Measurements from ENCODE around the gene MAT1A.
"Not testable (repeated sequence)": the region's sequence is repeated elsewhere in the genome, so short reads cannot be mapped to it uniquely, and the experiment has no call there.

Gene MAT1A

DNA sequence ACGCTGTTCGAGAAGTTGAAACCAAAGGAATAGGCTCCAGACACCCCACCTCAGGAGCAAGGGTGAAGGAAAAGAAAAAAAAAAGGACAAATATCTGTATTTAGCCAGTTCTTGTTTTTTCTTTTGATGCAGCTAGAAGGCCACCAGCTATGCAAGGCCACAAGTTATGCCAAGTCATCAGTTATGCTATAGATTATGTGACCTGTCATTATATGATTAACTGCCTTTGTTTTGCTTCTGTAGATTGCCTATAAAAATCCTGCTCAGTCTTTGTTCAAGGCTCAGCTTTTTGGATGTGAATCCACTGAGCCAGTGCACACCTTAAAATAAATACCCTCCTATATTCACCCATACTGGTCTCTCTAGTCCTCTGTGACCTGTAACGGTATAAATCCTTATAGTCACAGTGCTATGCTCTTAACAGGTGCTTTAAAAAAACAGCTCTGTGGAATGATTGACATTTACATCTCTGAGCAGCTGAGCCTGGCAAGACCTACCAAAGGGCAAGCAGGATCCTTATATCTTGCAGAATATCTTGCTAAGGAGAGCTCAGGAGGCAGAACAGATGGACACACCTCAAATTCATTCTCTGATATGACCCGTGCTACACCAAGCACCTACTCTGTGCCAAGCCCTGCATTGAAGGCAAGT lies 20.4 kb downstream of the MAT1A start:
- DNase-seq, result no peak
- intact Hi-C loops (cut with DNase I), result no loop called here

DNA sequence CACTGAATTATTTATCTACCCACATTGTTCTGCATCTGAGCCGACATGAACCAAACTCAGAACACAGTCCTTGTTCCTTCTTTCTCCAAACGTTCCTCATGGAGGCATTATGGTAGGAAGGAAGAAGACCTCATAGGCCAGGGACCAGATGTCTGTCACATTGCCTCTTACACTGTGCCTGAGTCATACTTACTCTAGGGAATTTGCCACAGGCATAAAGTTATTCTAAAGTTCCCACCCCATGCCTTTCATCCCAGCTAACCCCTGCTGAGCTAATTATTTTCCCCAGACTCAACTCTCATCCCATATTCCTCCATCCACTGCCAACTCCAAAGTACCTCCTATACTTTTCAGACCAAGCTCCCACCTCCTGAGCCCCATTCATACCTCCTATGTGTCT lies 21.2 kb downstream of the MAT1A start:
- intact Hi-C loops (cut with DNase I), result no loop called here
- no peak for DNase-seq

GRCh38 chr10:80266513-80266863 lies 23.0 kb downstream of the MAT1A start:
- intact Hi-C loops (cut with DNase I), result no loop called here
- no peak for DNase-seq

DNA sequence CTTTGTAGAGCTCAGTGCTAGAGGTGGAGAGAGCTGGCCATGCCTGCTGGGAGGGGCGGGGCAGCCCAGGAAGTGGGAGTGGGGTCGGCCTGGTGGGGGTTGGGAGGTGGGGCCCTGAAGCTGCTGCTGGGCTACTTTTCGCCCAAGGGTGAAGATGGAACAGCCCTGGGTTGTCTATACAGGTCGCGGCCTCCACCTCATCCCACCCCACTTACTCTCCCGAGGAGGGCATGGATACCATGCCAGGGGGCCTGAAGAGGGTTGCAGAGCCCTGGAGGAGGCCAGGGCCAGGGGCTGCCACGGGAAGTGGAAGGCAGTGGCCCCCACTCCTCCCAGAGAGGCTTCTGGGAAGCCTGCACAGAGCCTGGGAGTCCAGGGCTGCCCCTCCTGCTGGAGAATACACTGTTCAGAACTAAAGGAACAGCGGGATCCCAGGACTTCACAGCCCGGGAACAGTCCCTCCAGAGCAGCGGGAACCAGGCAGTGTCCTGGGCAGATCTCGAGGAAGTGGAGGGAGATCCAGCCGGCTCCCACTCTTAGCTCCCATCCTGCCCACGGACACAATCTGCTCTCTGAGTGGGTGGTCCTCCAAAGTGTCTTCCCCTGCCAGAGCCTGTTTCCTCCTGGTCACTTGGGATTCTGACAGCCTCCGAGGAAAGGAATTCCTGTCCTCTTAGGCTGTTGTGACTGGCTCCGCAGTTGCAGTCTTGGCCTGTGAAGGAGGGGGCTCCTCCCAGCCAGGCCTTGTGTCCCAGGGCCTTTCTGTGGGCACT lies 23.5 kb downstream of the MAT1A start:
- no peak for DNase-seq
- intact Hi-C loops (cut with DNase I), result no loop called here

DNA sequence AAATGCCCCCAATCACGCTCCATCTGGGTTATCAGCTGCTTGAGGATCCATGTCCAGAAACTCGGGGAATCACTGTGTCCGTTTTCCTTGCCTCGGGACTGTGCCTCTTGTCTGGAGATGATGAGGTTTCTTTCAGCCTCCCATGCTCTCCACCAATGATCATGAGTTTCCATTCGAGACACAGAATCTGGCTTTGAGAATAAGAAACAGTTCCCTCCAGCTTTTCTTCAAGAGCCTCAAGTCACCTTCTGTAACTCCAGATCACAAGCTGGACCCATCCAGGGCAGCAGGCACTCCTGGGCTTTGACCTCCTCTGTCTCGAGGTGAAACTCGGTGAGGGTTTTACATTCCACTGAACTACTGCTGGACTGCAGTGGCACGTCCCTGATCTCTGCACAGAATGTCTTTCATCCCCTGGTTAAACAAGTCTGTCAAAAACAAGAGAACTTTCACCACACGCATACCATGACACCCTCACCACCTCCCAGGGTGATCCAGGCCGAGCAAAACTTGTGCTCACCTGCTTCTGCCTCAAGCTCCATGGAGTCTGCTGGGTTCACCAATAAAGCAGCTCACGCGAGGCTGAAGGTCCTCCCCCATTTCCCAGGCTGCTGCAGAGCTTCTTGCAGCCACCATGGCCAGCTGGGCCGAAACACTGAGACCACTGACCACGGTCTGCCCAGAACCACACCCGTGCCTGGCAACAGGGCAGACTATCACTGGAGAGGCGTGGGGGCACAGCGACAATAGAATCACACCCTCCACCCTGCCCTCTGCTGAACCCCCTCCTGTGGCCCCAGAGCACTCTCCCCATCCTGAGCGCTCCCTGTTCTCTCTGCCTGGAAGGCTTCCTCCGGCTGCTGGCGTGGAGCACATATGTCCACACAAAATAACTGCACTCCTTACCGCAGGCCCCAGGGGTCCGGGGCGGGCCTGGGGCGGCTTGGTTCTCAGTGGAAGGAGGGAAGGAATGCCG lies 25.1 kb downstream of the MAT1A start:
- intact Hi-C loops (cut with DNase I), result no loop called here
- no peak for DNase-seq

- DNase-seq, result no peak
- intact Hi-C loops (cut with DNase I), result no loop called here
Measured at GRCh38 chr10:80261316-80262030, 28.0 kb downstream of the MAT1A start.

GRCh38 chr10:80260295-80261243 lies 28.9 kb downstream of the MAT1A start:
- peak in 19 of 42 donors; percentile 7 to 73 (median 34) for DNase-seq
- intact Hi-C loops (cut with DNase I), result no loop called here

DNA sequence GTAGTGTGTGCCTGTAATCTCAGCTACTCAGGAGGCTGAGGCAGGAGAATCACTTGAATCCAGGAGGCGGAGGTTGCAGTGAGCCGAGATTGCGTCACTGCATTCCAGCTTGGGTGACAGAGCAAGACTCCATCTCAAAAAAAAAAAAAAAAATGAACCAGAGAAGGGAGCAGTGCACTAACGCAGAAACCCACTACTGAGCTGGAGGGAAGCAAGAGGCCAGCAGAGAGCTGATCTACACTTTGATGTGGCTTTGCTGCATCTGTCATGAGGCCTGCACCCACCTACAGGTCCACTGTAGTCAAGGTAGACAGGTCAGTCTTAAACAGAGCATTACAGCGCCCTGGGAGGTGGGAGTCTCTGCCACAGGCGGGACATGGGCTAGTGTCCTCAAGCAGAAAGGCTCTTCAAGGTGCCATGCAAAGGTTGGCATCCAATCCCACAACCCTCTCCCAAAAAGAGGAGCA lies 30.0 kb downstream of the MAT1A start:
- no peak for DNase-seq

DNA sequence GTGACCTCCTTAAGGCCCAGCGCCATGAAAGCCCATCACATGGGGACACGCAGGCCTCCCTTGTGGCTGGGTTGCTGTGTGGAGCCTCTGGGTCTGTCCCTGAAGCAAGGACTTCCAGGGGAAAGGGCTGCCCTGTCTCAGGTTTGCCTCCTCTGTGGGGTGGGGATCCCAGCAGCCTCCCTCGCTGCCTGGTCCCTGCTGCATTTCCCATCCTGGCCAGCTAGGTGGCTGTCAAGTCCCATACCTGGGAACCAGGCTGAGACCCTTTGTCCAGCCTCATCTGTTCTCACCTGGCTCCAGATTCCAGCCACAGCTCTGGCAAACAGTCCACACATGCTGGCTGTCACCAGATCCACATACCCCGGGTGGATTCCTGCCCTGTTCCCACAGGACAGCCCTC lies 32.7 kb downstream of the MAT1A start:
- intact Hi-C loops (cut with DNase I), result not testable (repeated sequence)
- peak in 4 of 42 donors; percentile 10 to 28 (median 20) for DNase-seq

More for the DNA sequence above, 30.0 kb downstream of the MAT1A start:
- intact Hi-C loops (cut with DNase I), result no loop called here

GRCh38 chr10:80254726-80255125 lies 34.7 kb downstream of the MAT1A start:
- DNase-seq; intact Hi-C loops (cut with DNase I): not testable (repeated sequence)

- intact Hi-C loops (cut with DNase I); DNase-seq: not testable (repeated sequence)
Measured at GRCh38 chr10:80253963-80254271, 35.5 kb downstream of the MAT1A start.

DNA sequence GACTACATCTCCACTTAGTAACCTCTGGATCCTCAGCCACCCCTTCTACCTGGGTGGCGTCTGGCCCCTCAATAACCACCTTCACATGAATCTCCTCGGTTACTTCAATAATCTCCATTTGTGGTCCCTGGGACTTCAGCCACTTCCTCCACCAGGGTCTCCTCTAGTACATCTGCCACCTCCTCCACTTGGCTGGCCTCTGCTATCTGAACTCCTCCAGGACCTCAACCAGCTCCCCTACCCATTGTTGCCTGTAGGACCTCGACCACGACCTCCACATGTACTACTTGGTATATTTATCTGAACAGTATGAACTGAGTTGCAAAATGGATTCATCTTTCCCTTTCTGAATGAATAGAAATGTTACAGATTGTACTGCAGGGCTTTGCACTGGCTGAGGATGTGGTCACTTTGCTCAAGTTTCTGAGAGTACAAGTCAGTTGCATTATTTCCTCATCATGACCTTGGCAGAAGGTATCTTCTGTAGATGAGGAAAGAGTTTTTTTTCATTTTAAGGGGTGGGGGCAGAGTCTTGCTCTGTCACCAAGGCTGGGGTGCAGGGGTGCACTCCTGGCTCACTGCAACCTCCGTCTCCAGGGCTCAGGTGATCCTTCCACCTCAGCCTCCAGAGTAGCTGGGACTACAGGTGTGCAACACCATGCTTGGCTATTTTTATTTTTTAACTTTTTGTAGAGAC lies 36.0 kb downstream of the MAT1A start:
- no peak for DNase-seq
- intact Hi-C loops (cut with DNase I), result no loop called here

GRCh38 chr10:80252296-80252887 lies 37.1 kb downstream of the MAT1A start:
- no peak for DNase-seq
- intact Hi-C loops (cut with DNase I), result no loop called here

DNA sequence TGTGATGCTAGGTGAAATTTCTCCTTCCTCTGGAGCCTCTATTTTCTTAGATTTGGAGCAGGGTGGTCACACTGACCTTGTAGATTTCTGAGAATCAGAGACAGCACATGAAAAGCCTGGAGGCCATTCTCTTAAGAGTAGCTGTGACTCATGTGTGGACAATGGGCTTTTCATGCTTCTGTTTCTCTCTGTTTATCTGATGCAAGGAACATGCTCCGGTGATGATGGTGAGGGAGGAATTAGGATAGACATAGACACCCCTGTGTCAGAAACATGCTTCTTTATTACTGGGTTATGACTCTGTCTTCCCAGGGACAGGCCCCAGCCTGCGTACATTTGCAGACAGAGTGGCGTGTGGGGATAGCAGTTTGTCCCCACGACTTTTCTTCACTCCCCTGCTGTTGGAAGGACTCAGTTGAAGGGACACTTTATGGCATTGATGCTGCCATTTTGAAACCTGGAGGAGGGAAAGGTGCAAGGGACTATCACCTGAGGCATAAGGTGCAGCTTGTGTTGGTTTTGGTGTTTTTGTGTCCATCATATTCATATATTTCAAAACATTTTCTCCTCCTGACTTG lies 37.7 kb downstream of the MAT1A start:
- DNase-seq; intact Hi-C loops (cut with DNase I): not testable (repeated sequence)

GRCh38 chr10:80250399-80250798 lies 39.1 kb downstream of the MAT1A start:
- intact Hi-C loops (cut with DNase I); DNase-seq: not testable (repeated sequence)

DNA sequence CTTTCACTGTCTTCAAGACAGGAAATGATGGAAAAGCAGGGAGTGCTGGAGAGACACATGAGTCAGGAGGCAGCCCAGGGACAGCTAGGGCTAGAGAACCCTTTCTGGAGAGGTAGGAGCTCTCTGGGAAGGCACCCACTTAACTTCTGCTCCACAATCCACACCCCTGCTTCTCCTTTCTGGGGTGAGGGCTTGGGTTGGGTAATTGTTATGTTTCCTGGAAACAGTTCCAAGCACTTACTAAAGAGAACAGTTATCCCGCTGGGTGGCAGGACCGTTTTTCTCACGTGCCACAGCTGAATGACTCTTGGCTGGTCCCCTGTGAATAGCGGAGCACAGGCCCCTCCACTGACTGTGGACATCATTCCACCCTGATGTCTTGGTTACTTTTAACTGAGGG lies 39.6 kb downstream of the MAT1A start:
- intact Hi-C loops (cut with DNase I); DNase-seq: not testable (repeated sequence)

DNA sequence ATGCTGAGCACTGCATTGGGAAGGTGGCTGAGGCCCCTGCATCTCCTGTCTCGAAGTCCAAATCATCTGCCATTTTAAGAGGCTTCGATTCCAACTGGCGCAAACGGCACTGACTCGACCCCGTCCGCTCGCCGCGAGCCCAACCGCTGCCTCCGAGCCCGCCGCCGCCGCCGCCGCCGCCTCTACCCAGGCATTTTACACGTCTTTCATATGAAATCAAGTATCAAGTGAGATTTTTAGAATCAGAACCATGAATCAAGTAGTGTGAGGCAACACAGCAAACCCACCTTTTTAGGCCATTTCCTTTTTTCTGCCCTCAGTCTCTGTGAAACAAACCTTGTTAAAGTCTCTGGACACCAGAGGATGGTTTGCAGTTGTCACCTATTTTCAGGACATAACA lies 41.8 kb downstream of the MAT1A start:
- DNase-seq; intact Hi-C loops (cut with DNase I): not testable (repeated sequence)

All from head of caudate nucleus (tissue), 42 donors.